Progenitor cell of endocrine pancreas (in vitro differentiated cells): ENCODE measurements around the gene TMEM179. TPM values are rescaled to one million over a fixed set of nuclear protein-coding genes. Genes with fewer than 3 reads are reported as not detected.

ENCODE experiments used
- DNase-seq: peaks from one replicate; pipeline ENCODE4 v3.0.0; 2021; ENCODE audit warnings: low spot score; ENCODE audit not compliant: unreplicated experiment
- H3K27ac Mint-ChIP-seq: 2 replicates; pipeline ENCODE4 v1.8.0; 2021; ENCODE audit warnings: mild to moderate bottlenecking, moderate library complexity, mixed read lengths
- H3K27me3 Mint-ChIP-seq: 2 replicates; pipeline ENCODE4 v1.8.0; 2021; ENCODE audit warnings: mixed read lengths
- H3K36me3 Mint-ChIP-seq: 2 replicates; pipeline ENCODE4 v1.8.0; 2022; ENCODE audit warnings: mixed read lengths; ENCODE audit not compliant: insufficient read depth
- H3K4me1 Mint-ChIP-seq: 2 replicates; pipeline ENCODE4 v1.8.0; 2021; ENCODE audit warnings: low read depth, mixed read lengths
- H3K4me3 Mint-ChIP-seq: 2 replicates; pipeline ENCODE4 v1.8.0; 2021; ENCODE audit warnings: low read depth, mild to moderate bottlenecking, moderate library complexity, mixed read lengths
- H3K9me3 Mint-ChIP-seq: 2 replicates; pipeline ENCODE4 v1.8.0; 2021; ENCODE audit warnings: low read depth, mixed read lengths
- total RNA-seq: library from RNA; stranded (reverse); gene quantifications from 2 replicates; pipeline ENCODE4 v1.2.1, GENCODE V29; 2021
- TF ChIP-seq, protein P1 (sequence below): fragments of 200-600 bp; sonication (generic); IDR thresholded peaks from one replicate; pipeline ENCODE4 v1.5.0; 2021; ENCODE audit warnings: antibody characterized with exemption, mild to moderate bottlenecking; ENCODE audit not compliant: unreplicated experiment

Gene TMEM179
- total RNA-seq, 1 donor from 2014 or later: 9.2 TPM

GRCh38 chr14:104549536-104550339 lies 54.8 kb downstream of the TMEM179 start:
- Mint-ChIP-seq H3K36me3 (no peaks in the 10 kb centered on the region), H3K27ac (no peak overlapping the region), H3K4me3 (no peak overlapping the region), H3K27me3 (peaks cover 33% of the 10 kb centered on the region), H3K4me1 (no peaks in the 10 kb centered on the region), H3K9me3 (no peaks in the 10 kb centered on the region)
- TF ChIP-seq, protein P1, sequence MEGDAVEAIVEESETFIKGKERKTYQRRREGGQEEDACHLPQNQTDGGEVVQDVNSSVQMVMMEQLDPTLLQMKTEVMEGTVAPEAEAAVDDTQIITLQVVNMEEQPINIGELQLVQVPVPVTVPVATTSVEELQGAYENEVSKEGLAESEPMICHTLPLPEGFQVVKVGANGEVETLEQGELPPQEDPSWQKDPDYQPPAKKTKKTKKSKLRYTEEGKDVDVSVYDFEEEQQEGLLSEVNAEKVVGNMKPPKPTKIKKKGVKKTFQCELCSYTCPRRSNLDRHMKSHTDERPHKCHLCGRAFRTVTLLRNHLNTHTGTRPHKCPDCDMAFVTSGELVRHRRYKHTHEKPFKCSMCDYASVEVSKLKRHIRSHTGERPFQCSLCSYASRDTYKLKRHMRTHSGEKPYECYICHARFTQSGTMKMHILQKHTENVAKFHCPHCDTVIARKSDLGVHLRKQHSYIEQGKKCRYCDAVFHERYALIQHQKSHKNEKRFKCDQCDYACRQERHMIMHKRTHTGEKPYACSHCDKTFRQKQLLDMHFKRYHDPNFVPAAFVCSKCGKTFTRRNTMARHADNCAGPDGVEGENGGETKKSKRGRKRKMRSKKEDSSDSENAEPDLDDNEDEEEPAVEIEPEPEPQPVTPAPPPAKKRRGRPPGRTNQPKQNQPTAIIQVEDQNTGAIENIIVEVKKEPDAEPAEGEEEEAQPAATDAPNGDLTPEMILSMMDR: no peak
- no peak for DNase-seq

GRCh38 chr14:104548802-104549535 lies 55.6 kb downstream of the TMEM179 start:
- DNase-seq: no peak
- TF ChIP-seq, protein P1: no peak
- no peaks in the 10 kb centered on the region for H3K9me3 Mint-ChIP-seq
- no peaks in the 10 kb centered on the region for H3K4me1 Mint-ChIP-seq
- peaks cover 39% of the 10 kb centered on the region for H3K27me3 Mint-ChIP-seq
- H3K27ac Mint-ChIP-seq: no peak overlapping the region
- H3K4me3 Mint-ChIP-seq: no peak overlapping the region
- H3K36me3 Mint-ChIP-seq: no peaks in the 10 kb centered on the region

DNA sequence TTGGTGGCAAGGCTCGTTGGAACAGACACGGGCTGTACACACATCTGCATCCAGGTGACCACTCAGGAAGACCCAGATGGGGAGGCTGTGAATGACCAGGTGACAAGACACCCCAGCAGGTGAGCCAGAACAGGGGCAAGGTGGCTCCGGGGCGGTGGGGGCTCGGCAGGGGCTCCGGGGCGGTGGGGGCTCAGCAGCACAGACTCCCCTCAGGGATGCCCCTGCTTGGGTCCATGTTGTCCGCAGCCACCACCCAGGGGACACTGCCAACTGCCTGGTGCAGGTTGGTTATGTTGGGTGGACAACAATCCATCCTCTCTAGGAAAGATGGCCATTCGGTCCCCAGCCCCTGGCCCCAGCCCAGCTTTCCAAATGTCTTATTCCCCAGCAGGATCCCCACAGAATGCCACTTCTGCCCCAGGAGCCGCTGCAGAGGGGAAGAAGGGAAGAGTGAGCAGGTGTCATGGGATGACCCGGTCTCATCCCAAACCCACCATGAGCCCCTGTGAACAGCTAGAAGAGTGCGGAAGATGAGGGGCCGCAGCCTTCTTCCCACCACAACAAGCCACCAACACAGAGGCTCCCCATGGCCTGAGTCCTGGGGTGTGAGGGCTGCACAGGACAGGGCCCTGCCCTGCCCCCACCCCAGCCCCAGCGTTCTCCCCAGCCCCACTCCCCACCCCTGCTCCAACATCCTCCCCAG lies 56.4 kb downstream of the TMEM179 start:
- no peaks in the 10 kb centered on the region for H3K4me1 Mint-ChIP-seq
- H3K36me3 Mint-ChIP-seq: no peaks in the 10 kb centered on the region
- peaks cover 38% of the 10 kb centered on the region for H3K27me3 Mint-ChIP-seq
- TF ChIP-seq, protein P1: no peak
- H3K4me3 Mint-ChIP-seq: no peak overlapping the region
- H3K27ac Mint-ChIP-seq: no peak overlapping the region
- no peaks in the 10 kb centered on the region for H3K9me3 Mint-ChIP-seq
- DNase-seq: no peak

- Mint-ChIP-seq H3K4me1 (no peaks in the 10 kb centered on the region), H3K27me3 (peaks cover 34% of the 10 kb centered on the region), H3K36me3 (no peaks in the 10 kb centered on the region), H3K27ac (no peak overlapping the region), H3K9me3 (no peaks in the 10 kb centered on the region), H3K4me3 (no peak overlapping the region)
- DNase-seq: no peak
- TF ChIP-seq, protein P1: no peak
Measured at GRCh38 chr14:104547310-104547997, 57.1 kb downstream of the TMEM179 start.
